ENCODE data around the gene GRIA1. TPM values are rescaled to one million over a fixed set of nuclear protein-coding genes. Genes with fewer than 3 reads are reported as not detected.

Gene GRIA1
- total and polyA plus RNA-seq, 2 of the 13 experiments (the other 11 are each of a cell fraction or from before 2014, with no cell fraction given): not detected

GRCh38 chr5:153676821-153677220, 186.4 kb downstream of the GRIA1 start:
- POLR2A ChIA-PET: no interaction called here

GRCh38 chr5:153678617-153679329, 188.3 kb downstream of the GRIA1 start:
- Histone ChIP-seq H3K36me3 (replicated peaks in 1 of 2; ENCODE audit: control insufficient read depth in 1 of 2, insufficient read depth in 2 of 2, low read length in 2 of 2) (no peaks in the 10 kb centered on the region), H3K4me2 (ENCODE audit: low read depth, low read length) (no peak overlapping the region), H3K27ac (ENCODE audit: extremely low read length, insufficient read depth, low read length) (no peak overlapping the region), H2AFZ (ENCODE audit: low read length) (no peak overlapping the region), H4K20me1 (ENCODE audit: insufficient read depth, low read length) (no peaks in the 10 kb centered on the region), H3K9me3 (ENCODE audit: low read length) (no peaks in the 10 kb centered on the region), H3K9ac (ENCODE audit: insufficient read depth, low read depth, low read length) (no peak overlapping the region), H3K4me3 (replicated peaks in 1 of 3; ENCODE audit: insufficient read depth in 1 of 3, low read depth in 2 of 3, low read length in 3 of 3) (no peak overlapping the region), H3K79me2 (ENCODE audit: insufficient read depth, low read length) (no peaks in the 10 kb centered on the region), H3K27me3 (ENCODE audit: control insufficient read depth in 1 of 2, insufficient read depth in 2 of 2, low read length in 2 of 2) (no peaks in the 10 kb centered on the region), H3K4me1 (ENCODE audit: insufficient read depth, low read length) (no peaks in the 10 kb centered on the region)
- ATAC-seq (no peak), DNase-seq (ENCODE audit: low spot score) (no peak), FAIRE-seq (no peak)
- ChIA-PET CTCF (ENCODE audit: low intra/inter-chr PET ratio, low total read pairs) (no interaction called here), POLR2A (no interaction called here)
- no peak for TF ChIP-seq NCOR1 (IDR thresholded peaks at IDR 0.05; ENCODE audit: borderline replicate concordance, low read length)
- no TSS peak for BruUV-seq (replicated peaks)
- in situ Hi-C loops (cut with HindIII; ENCODE audit: extremely low pct_ligation_motif_present, low pct_unique_long_range_greater_than_20kb): no loop called here
- intact Hi-C loops (cut with micrococcal nuclease; ENCODE audit: unreplicated experiment): no loop called here
- WGBS (ENCODE audit: low lambda C conversion rate): 4% methylated on average over 3 of the region's 4 CpGs

More at GRCh38 chr5:153676821-153677220, 186.4 kb downstream of the GRIA1 start:
- H3K9ac ChIP-seq (ENCODE audit: insufficient read depth, low read depth, low read length): no peak overlapping the region
- FAIRE-seq (no peak), ATAC-seq (no peak), DNase-seq (ENCODE audit: low spot score) (no peak)
- whole genome bisulfite sequencing (ENCODE audit: low lambda C conversion rate): 7% methylated on average over 7 of the region's 7 CpGs
- TF ChIP-seq NR2F1 (CRISPR knock-in tag; IDR thresholded peaks at IDR 0.05): no peak
- TF ChIP-seq ZNF513 (CRISPR knock-in tag; conservative IDR thresholded peaks at IDR 0.05): no peak
- no peak for TF ChIP-seq MAFG (CRISPR knock-in tag; IDR thresholded peaks at IDR 0.05)
- no peak overlapping the region for H3K4me2 ChIP-seq (ENCODE audit: low read depth, low read length)
- H3K4me3 ChIP-seq (replicated peaks in 1 of 3; ENCODE audit: insufficient read depth in 1 of 3, low read depth in 2 of 3, low read length in 3 of 3): no peak overlapping the region
- in situ Hi-C loops (cut with HindIII; ENCODE audit: extremely low pct_ligation_motif_present, low pct_unique_long_range_greater_than_20kb) (no loop called here), intact Hi-C loops (cut with micrococcal nuclease; ENCODE audit: unreplicated experiment) (no loop called here)
- H3K4me1 ChIP-seq (ENCODE audit: insufficient read depth, low read length): no peaks in the 10 kb centered on the region
- H4K20me1 ChIP-seq (ENCODE audit: insufficient read depth, low read length): no peaks in the 10 kb centered on the region
- H3K9me3 ChIP-seq (ENCODE audit: low read length): no peaks in the 10 kb centered on the region
- CTCF ChIA-PET (ENCODE audit: low intra/inter-chr PET ratio, low total read pairs): no interaction called here
- H3K27ac ChIP-seq (ENCODE audit: extremely low read length, insufficient read depth, low read length): no peak overlapping the region
- no peaks in the 10 kb centered on the region for H3K79me2 ChIP-seq (ENCODE audit: insufficient read depth, low read length)
- H3K36me3 ChIP-seq (replicated peaks in 1 of 2; ENCODE audit: control insufficient read depth in 1 of 2, insufficient read depth in 2 of 2, low read length in 2 of 2): no peaks in the 10 kb centered on the region
- BruUV-seq (replicated peaks): no TSS peak
- no peaks in the 10 kb centered on the region for H3K27me3 ChIP-seq (ENCODE audit: control insufficient read depth in 1 of 2, insufficient read depth in 2 of 2, low read length in 2 of 2)
- no peak overlapping the region for H2AFZ ChIP-seq (ENCODE audit: low read length)
